HEK293 (cell line): ENCODE results near the gene LRRC8E.

Source experiments
- GLIS1 ChIP-seq: fragments of 450-650 bp; formaldehyde crosslinking; IDR thresholded peaks from 2 replicates; pipeline ENCODE4 v1.5.1; 2016; ENCODE audit warnings: missing biosample characterization, missing genetic modification characterization
- SP2 ChIP-seq: fragments of 450-650 bp; formaldehyde crosslinking; IDR thresholded peaks from 2 replicates; pipeline ENCODE4 v1.5.1; 2016; ENCODE audit warnings: missing biosample characterization, missing genetic modification characterization
- SP7 ChIP-seq: fragments of 450-650 bp; formaldehyde crosslinking; IDR thresholded peaks from 2 replicates; pipeline ENCODE4 v1.5.1; 2016; ENCODE audit warnings: missing biosample characterization, missing genetic modification characterization
- ZBTB1 ChIP-seq: fragments of 450-650 bp; formaldehyde crosslinking; IDR thresholded peaks from 2 replicates; pipeline ENCODE4 v1.5.1; 2016; ENCODE audit warnings: missing biosample characterization, missing genetic modification characterization
- ZBTB21 ChIP-seq: fragments of 450-650 bp; formaldehyde crosslinking; IDR thresholded peaks from 2 replicates; pipeline ENCODE4 v1.5.1; 2017; ENCODE audit warnings: missing biosample characterization, missing genetic modification characterization
- ZFHX2 ChIP-seq: fragments of 450-650 bp; formaldehyde crosslinking; conservative IDR thresholded peaks from 2 replicates; pipeline ENCODE4 v1.5.1; 2016; ENCODE audit warnings: missing biosample characterization, missing genetic modification characterization
- ZFP69B ChIP-seq: fragments of 450-650 bp; formaldehyde crosslinking; IDR thresholded peaks from 2 replicates; pipeline ENCODE4 v1.5.1; 2016; ENCODE audit warnings: missing biosample characterization, missing genetic modification characterization
- ZNF114 ChIP-seq: fragments of 450-650 bp; formaldehyde crosslinking; IDR thresholded peaks from 2 replicates; pipeline ENCODE4 v1.5.0; 2017; ENCODE audit warnings: missing biosample characterization, missing genetic modification characterization
- ZNF148 ChIP-seq: fragments of 450-650 bp; formaldehyde crosslinking; IDR thresholded peaks from 2 replicates; pipeline ENCODE4 v1.5.0; 2017; ENCODE audit warnings: missing biosample characterization, missing genetic modification characterization, borderline replicate concordance
- ZNF174 ChIP-seq: fragments of 450-650 bp; formaldehyde crosslinking; IDR thresholded peaks from 2 replicates; pipeline ENCODE4 v1.5.0; 2017; ENCODE audit warnings: missing biosample characterization, mild to moderate bottlenecking, missing genetic modification characterization
- ZNF221 ChIP-seq: fragments of 450-650 bp; formaldehyde crosslinking; IDR thresholded peaks from 2 replicates; pipeline ENCODE4 v1.5.1; 2017; ENCODE audit warnings: missing biosample characterization, missing genetic modification characterization, borderline replicate concordance
- ZNF274 ChIP-seq, 2 experiments: fragments of 200-500 bp in 1 of 2; fragments of 450-650 bp in 1 of 2; sonication (Bioruptor generic) in 1 of 2; formaldehyde crosslinking in 1 of 2; IDR thresholded peaks; 2 replicates each; pipeline versions ENCODE4 v1.5.1 to v1.6.1; 2014 to 2016; ENCODE audit warnings: borderline replicate concordance in 1 of 2, inconsistent platforms in 1 of 2, low read length in 1 of 2, missing biosample characterization in 1 of 2, missing genetic modification characterization in 1 of 2
- ZNF292 ChIP-seq: fragments of 450-650 bp; formaldehyde crosslinking; IDR thresholded peaks from 2 replicates; pipeline ENCODE4 v1.5.1; 2016; ENCODE audit warnings: low read depth, missing biosample characterization, missing genetic modification characterization, borderline replicate concordance
- ZNF473 ChIP-seq: fragments of 450-650 bp; formaldehyde crosslinking; IDR thresholded peaks from 2 replicates; pipeline ENCODE4 v1.5.1; 2017; ENCODE audit warnings: missing biosample characterization, missing genetic modification characterization
- ZNF555 ChIP-seq: fragments of 450-650 bp; formaldehyde crosslinking; conservative IDR thresholded peaks from 2 replicates; pipeline ENCODE4 v1.5.1; 2017; ENCODE audit warnings: missing biosample characterization, mild to moderate bottlenecking, missing genetic modification characterization, inconsistent platforms
- ZNF585B ChIP-seq: fragments of 450-650 bp; formaldehyde crosslinking; IDR thresholded peaks from 2 replicates; pipeline ENCODE4 v1.5.1; 2016; ENCODE audit warnings: missing biosample characterization, missing genetic modification characterization
- ZNF629 ChIP-seq: fragments of 450-650 bp; formaldehyde crosslinking; IDR thresholded peaks from 2 replicates; pipeline ENCODE4 v1.5.1; 2017; ENCODE audit warnings: missing biosample characterization, missing genetic modification characterization
- ZNF768 ChIP-seq: fragments of 450-650 bp; formaldehyde crosslinking; IDR thresholded peaks from 2 replicates; pipeline ENCODE4 v1.5.1; 2018; ENCODE audit warnings: missing biosample characterization, mild to moderate bottlenecking, missing genetic modification characterization
- ZSCAN4 ChIP-seq: fragments of 450-650 bp; formaldehyde crosslinking; IDR thresholded peaks from 2 replicates; pipeline ENCODE4 v1.5.1; 2017; ENCODE audit warnings: missing biosample characterization, missing genetic modification characterization
- TF ChIP-seq, protein P1 (sequence below): IDR thresholded peaks from 2 replicates; pipeline ENCODE4 v1.6.1; 2011; ENCODE audit warnings: mild to moderate bottlenecking, low read depth, low read length, borderline replicate concordance
- TF ChIP-seq, protein P2 (sequence below): fragments of 450-650 bp; formaldehyde crosslinking; IDR thresholded peaks from 2 replicates; pipeline ENCODE4 v1.5.1; 2017; ENCODE audit warnings: missing biosample characterization, mild to moderate bottlenecking, missing genetic modification characterization, moderate library complexity
- TF ChIP-seq, protein P3 (sequence below): fragments of 450-650 bp; formaldehyde crosslinking; IDR thresholded peaks from 2 replicates; pipeline ENCODE4 v1.5.1; 2016; ENCODE audit warnings: missing biosample characterization, missing genetic modification characterization
- TF ChIP-seq, protein P4 (sequence below): fragments of 450-650 bp; formaldehyde crosslinking; optimal IDR thresholded peaks from 2 replicates; pipeline ENCODE3; 2016; ENCODE audit warnings: missing biosample characterization, mild to moderate bottlenecking, missing genetic modification characterization
- TF ChIP-seq, protein P5 (sequence below): fragments of 450-650 bp; formaldehyde crosslinking; IDR thresholded peaks from 2 replicates; pipeline ENCODE4 v1.5.1; 2016; ENCODE audit warnings: missing biosample characterization, missing genetic modification characterization
- TF ChIP-seq, protein P6 (sequence below): fragments of 450-650 bp; formaldehyde crosslinking; IDR thresholded peaks from 2 replicates; pipeline ENCODE4 v1.5.1; 2016; ENCODE audit warnings: missing biosample characterization, missing genetic modification characterization

Gene LRRC8E

GRCh38 chr19:7917267-7918061 lies 29.2 kb downstream of the LRRC8E start (continued):
- 0 out of 2 replicates have a peak, but pooled peaks have one; percentile 19 for TF ChIP-seq ZNF629
- peak; percentile 78 for TF ChIP-seq ZSCAN4 (tag by site-specific recombination)
- peak; percentile 58 for TF ChIP-seq SP2 (tag by site-specific recombination)
- no peak for TF ChIP-seq ZNF174 (tag by site-specific recombination)
- no peak for TF ChIP-seq ZNF274 (IDR thresholded peaks at IDR 0.05; ENCODE audit: low read length)
- no peak for TF ChIP-seq ZNF274 (tag by site-specific recombination; IDR thresholded peaks at IDR 0.05; ENCODE audit: borderline replicate concordance)
- TF ChIP-seq, protein P1, sequence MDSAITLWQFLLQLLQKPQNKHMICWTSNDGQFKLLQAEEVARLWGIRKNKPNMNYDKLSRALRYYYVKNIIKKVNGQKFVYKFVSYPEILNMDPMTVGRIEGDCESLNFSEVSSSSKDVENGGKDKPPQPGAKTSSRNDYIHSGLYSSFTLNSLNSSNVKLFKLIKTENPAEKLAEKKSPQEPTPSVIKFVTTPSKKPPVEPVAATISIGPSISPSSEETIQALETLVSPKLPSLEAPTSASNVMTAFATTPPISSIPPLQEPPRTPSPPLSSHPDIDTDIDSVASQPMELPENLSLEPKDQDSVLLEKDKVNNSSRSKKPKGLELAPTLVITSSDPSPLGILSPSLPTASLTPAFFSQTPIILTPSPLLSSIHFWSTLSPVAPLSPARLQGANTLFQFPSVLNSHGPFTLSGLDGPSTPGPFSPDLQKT = no peak
- no peak for TF ChIP-seq ZBTB21 (tag by site-specific recombination)
- TF ChIP-seq ZNF768 = no peak
- no peak for TF ChIP-seq ZNF292 (tag by site-specific recombination)
- TF ChIP-seq, protein P2, sequence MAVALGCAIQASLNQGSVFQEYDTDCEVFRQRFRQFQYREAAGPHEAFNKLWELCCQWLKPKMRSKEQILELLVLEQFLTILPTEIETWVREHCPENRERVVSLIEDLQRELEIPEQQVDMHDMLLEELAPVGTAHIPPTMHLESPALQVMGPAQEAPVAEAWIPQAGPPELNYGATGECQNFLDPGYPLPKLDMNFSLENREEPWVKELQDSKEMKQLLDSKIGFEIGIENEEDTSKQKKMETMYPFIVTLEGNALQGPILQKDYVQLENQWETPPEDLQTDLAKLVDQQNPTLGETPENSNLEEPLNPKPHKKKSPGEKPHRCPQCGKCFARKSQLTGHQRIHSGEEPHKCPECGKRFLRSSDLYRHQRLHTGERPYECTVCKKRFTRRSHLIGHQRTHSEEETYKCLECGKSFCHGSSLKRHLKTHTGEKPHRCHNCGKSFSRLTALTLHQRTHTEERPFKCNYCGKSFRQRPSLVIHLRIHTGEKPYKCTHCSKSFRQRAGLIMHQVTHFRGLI (tag by site-specific recombination) = peak; percentile 12; the same call in 1 of the 2 replicates
- TF ChIP-seq, protein P3, sequence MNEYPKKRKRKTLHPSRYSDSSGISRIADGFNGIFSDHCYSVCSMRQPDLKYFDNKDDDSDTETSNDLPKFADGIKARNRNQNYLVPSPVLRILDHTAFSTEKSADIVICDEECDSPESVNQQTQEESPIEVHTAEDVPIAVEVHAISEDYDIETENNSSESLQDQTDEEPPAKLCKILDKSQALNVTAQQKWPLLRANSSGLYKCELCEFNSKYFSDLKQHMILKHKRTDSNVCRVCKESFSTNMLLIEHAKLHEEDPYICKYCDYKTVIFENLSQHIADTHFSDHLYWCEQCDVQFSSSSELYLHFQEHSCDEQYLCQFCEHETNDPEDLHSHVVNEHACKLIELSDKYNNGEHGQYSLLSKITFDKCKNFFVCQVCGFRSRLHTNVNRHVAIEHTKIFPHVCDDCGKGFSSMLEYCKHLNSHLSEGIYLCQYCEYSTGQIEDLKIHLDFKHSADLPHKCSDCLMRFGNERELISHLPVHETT (tag by site-specific recombination) = no peak
- TF ChIP-seq ZNF114 (tag by site-specific recombination) = no peak
- TF ChIP-seq, protein P4, sequence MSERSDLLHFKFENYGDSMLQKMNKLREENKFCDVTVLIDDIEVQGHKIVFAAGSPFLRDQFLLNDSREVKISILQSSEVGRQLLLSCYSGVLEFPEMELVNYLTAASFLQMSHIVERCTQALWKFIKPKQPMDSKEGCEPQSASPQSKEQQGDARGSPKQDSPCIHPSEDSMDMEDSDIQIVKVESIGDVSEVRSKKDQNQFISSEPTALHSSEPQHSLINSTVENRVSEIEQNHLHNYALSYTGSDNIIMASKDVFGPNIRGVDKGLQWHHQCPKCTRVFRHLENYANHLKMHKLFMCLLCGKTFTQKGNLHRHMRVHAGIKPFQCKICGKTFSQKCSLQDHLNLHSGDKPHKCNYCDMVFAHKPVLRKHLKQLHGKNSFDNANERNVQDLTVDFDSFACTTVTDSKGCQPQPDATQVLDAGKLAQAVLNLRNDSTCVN (tag by site-specific recombination) = peak; percentile 79
- TF ChIP-seq ZNF148 (tag by site-specific recombination) = no peak
- TF ChIP-seq, protein P5, sequence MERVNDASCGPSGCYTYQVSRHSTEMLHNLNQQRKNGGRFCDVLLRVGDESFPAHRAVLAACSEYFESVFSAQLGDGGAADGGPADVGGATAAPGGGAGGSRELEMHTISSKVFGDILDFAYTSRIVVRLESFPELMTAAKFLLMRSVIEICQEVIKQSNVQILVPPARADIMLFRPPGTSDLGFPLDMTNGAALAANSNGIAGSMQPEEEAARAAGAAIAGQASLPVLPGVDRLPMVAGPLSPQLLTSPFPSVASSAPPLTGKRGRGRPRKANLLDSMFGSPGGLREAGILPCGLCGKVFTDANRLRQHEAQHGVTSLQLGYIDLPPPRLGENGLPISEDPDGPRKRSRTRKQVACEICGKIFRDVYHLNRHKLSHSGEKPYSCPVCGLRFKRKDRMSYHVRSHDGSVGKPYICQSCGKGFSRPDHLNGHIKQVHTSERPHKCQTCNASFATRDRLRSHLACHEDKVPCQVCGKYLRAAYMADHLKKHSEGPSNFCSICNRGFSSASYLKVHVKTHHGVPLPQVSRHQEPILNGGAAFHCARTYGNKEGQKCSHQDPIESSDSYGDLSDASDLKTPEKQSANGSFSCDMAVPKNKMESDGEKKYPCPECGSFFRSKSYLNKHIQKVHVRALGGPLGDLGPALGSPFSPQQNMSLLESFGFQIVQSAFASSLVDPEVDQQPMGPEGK (tag by site-specific recombination) = peak; percentile 88
- no peak for TF ChIP-seq ZNF221 (tag by site-specific recombination)
- TF ChIP-seq ZBTB1 (tag by site-specific recombination) = no peak
- TF ChIP-seq ZNF555 (tag by site-specific recombination) = no peak
- no peak for TF ChIP-seq ZNF585B
- TF ChIP-seq GLIS1 (tag by site-specific recombination) = peak; percentile 99
- TF ChIP-seq SP7 = no peak
- TF ChIP-seq ZNF473 (tag by site-specific recombination) = no peak
- TF ChIP-seq ZFP69B (tag by site-specific recombination) = 0 out of 2 replicates have a peak, but pooled peaks have one; percentile 22
- TF ChIP-seq, protein P6, sequence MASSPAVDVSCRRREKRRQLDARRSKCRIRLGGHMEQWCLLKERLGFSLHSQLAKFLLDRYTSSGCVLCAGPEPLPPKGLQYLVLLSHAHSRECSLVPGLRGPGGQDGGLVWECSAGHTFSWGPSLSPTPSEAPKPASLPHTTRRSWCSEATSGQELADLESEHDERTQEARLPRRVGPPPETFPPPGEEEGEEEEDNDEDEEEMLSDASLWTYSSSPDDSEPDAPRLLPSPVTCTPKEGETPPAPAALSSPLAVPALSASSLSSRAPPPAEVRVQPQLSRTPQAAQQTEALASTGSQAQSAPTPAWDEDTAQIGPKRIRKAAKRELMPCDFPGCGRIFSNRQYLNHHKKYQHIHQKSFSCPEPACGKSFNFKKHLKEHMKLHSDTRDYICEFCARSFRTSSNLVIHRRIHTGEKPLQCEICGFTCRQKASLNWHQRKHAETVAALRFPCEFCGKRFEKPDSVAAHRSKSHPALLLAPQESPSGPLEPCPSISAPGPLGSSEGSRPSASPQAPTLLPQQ = peak; percentile 59; the same call in 1 of the 2 replicates
- TF ChIP-seq ZFHX2 (tag by site-specific recombination) = peak; percentile 92
